GM18505 (cell line): ENCODE results near the gene PPP1R3G.
"Not testable (repeated sequence)": the region's sequence is repeated elsewhere in the genome, so short reads cannot be mapped to it uniquely, and the experiment has no call there.

Experiments used
- ATAC-seq: cut with Tn5 transposase; IDR thresholded peaks from one replicate; pipeline ENCODE4 v1.9.1; 2021; ENCODE audit not compliant: unreplicated experiment
- POLR2A ChIP-seq: IDR thresholded peaks from 4 replicates; pipeline ENCODE4 v1.6.1; 2011; ENCODE audit warnings: borderline replicate concordance; ENCODE audit not compliant: insufficient read depth, insufficient read length; ENCODE audit errors: extremely low read depth

The PPP1R3G gene

GRCh38 chr6:5108068-5108467 lies 22.9 kb downstream of the PPP1R3G start:
- TF ChIP-seq POLR2A: no peak

GRCh38 chr6:5108536-5109150 lies 23.5 kb downstream of the PPP1R3G start:
- ATAC-seq: no peak
- no peak for TF ChIP-seq POLR2A

More at GRCh38 chr6:5108068-5108467, 22.9 kb downstream of the PPP1R3G start:
- ATAC-seq: no peak

GRCh38 chr6:5109436-5109835 lies 24.3 kb downstream of the PPP1R3G start:
- TF ChIP-seq POLR2A: no peak

GRCh38 chr6:5110246-5110645 lies 25.1 kb downstream of the PPP1R3G start:
- TF ChIP-seq POLR2A: no peak
- ATAC-seq: no peak

More at GRCh38 chr6:5109436-5109835, 24.3 kb downstream of the PPP1R3G start:
- no peak for ATAC-seq

- ATAC-seq: no peak
- TF ChIP-seq POLR2A: no peak
Measured at GRCh38 chr6:5111626-5112025, 26.5 kb downstream of the PPP1R3G start.

- TF ChIP-seq POLR2A: no peak
- ATAC-seq: no peak
Measured at GRCh38 chr6:5112066-5112799, 27.1 kb downstream of the PPP1R3G start.

GRCh38 chr6:5113096-5113495 lies 28.0 kb downstream of the PPP1R3G start:
- no peak for ATAC-seq
- no peak for TF ChIP-seq POLR2A

GRCh38 chr6:5115168-5115567 lies 30.0 kb downstream of the PPP1R3G start:
- no peak for ATAC-seq
- no peak for TF ChIP-seq POLR2A

- no peak for TF ChIP-seq POLR2A
- no peak for ATAC-seq
Measured at GRCh38 chr6:5116243-5116991, 31.3 kb downstream of the PPP1R3G start.

- no peak for TF ChIP-seq POLR2A
- no peak for ATAC-seq
Measured at GRCh38 chr6:5119090-5119951, 34.2 kb downstream of the PPP1R3G start.

- ATAC-seq: no peak
- TF ChIP-seq POLR2A: no peak
Measured at GRCh38 chr6:5120011-5120410, 34.9 kb downstream of the PPP1R3G start.

GRCh38 chr6:5120543-5120942 lies 35.4 kb downstream of the PPP1R3G start:
- ATAC-seq: not testable (repeated sequence)

- no peak for TF ChIP-seq POLR2A
- ATAC-seq: no peak
Measured at GRCh38 chr6:5121479-5121878, 36.3 kb downstream of the PPP1R3G start.
